Tibial nerve (tissue), 4 donors: Measurements from ENCODE around the gene PIGR. TPM values are rescaled to one million over a fixed set of nuclear protein-coding genes. Genes with fewer than 3 reads are reported as not detected.

ENCODE experiments used
- DNase-seq, 2 donors: peaks; one replicate each; pipeline ENCODE4 v3.0.0-alpha.2; 2019; ENCODE audit warnings: low spot score in 2 of 2
- H3K27ac ChIP-seq, 4 donors: fragments of 200-600 bp; sonication (generic) in 3 of 4; one replicate each; pipeline ENCODE4 v1.5.1; 2017 to 2019; ENCODE audit warnings: mild to moderate bottlenecking in 1 of 4
- H3K27me3 ChIP-seq, 2 donors: fragments of 200-600 bp; sonication (generic) in 1 of 2; one replicate each; pipeline versions ENCODE4 v1.5.1 to v1.6.0; 2017 to 2019
- H3K36me3 ChIP-seq, 3 donors: fragments of 200-600 bp; sonication (generic); one replicate each; pipeline ENCODE4 v1.5.1; 2018 to 2019
- H3K4me1 ChIP-seq, 4 donors: fragments of 200-600 bp; sonication (generic) in 3 of 4; one replicate each; pipeline ENCODE4 v1.5.1; 2017 to 2019
- H3K4me3 ChIP-seq, 4 donors: fragments of 200-600 bp; sonication (generic) in 3 of 4; one replicate each; pipeline ENCODE4 v1.5.1; 2017 to 2019; ENCODE audit warnings: mild to moderate bottlenecking in 1 of 4, moderate library complexity in 1 of 4
- H3K9me3 ChIP-seq, 4 donors: fragments of 200-600 bp; sonication (generic) in 3 of 4; one replicate each; pipeline ENCODE4 v1.5.1; 2017 to 2019
- CTCF ChIP-seq, 5 experiments: fragments of 200-600 bp in 3 of 5; fragments of 450-650 bp in 2 of 5; sonication (generic) in 3 of 5; IDR thresholded peaks; one replicate each; pipeline ENCODE4 v1.5.1; 2016 to 2019; ENCODE audit warnings: antibody characterized with exemption in 5 of 5, mild to moderate bottlenecking in 3 of 5, moderate library complexity in 2 of 5
- EP300 ChIP-seq, 2 donors: sonication (generic); formaldehyde crosslinking; IDR thresholded peaks; one replicate each; pipeline ENCODE4 v1.6.1; 2017; ENCODE audit warnings: antibody characterized with exemption in 2 of 2, mild to moderate bottlenecking in 1 of 2
- POLR2A ChIP-seq, 2 donors: fragments of 450-650 bp; IDR thresholded peaks; one replicate each; pipeline ENCODE4 v1.6.1; 2017; ENCODE audit warnings: antibody characterized with exemption in 2 of 2, mild to moderate bottlenecking in 2 of 2, moderate library complexity in 2 of 2
- WGBS, 2 donors: methylation state at CpG; one replicate each; pipeline ENCODE4 v1.1.5; 2018; 5-methylcytosine and 5-hydroxymethylcytosine counted together
- total RNA-seq, 4 donors: library from RNA; depleted of rRNA; stranded (reverse); fragments of >200 nt; gene quantifications; one replicate each; pipeline ENCODE4 v1.1.0, GENCODE V29; 2016

Gene PIGR, protein sequence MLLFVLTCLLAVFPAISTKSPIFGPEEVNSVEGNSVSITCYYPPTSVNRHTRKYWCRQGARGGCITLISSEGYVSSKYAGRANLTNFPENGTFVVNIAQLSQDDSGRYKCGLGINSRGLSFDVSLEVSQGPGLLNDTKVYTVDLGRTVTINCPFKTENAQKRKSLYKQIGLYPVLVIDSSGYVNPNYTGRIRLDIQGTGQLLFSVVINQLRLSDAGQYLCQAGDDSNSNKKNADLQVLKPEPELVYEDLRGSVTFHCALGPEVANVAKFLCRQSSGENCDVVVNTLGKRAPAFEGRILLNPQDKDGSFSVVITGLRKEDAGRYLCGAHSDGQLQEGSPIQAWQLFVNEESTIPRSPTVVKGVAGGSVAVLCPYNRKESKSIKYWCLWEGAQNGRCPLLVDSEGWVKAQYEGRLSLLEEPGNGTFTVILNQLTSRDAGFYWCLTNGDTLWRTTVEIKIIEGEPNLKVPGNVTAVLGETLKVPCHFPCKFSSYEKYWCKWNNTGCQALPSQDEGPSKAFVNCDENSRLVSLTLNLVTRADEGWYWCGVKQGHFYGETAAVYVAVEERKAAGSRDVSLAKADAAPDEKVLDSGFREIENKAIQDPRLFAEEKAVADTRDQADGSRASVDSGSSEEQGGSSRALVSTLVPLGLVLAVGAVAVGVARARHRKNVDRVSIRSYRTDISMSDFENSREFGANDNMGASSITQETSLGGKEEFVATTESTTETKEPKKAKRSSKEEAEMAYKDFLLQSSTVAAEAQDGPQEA
- total RNA-seq = under 1 TPM in 1 of 4 donors, not detected in 3; 0.22 TPM

DNA sequence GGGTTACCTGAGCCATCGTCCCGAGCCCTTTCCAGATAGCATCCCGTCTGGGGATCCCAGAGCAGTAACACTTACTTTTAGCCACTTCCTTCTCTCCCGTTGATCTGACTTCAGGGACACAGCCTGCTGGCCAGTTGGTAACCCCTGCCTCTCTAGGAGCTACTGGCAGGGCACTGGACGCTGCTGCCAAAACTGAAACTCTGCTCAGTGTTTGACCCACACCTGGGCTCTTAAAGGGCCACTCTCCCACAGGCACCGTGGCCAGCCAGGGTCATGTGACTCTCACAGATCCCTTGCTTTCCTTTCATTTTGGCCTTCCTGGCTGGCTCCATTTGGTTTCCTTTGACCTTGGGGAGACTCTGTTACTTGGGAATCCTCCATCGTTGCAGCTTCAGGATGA lies at the start of gene PIGR:
Gene PIGR (minus strand): TSS at position 206 of the 400 bp plus-strand sequence. CDS start 5,935 bp downstream, outside the sequence.
- no peak for DNase-seq
- no peaks in the 10 kb centered on the region for H3K27me3 ChIP-seq
- no peaks in the 10 kb centered on the region for H3K9me3 ChIP-seq
- peak within 1 kb of the TSS in 1 of 4 donors; percentile 7 for H3K27ac ChIP-seq
- no peaks in the 10 kb centered on the region for H3K36me3 ChIP-seq
- WGBS, 2 donors = 58 to 60% methylated on average over 7 of the region's 7 CpGs
- H3K4me3 ChIP-seq = peak within 1 kb of the TSS in 1 of 4 donors; percentile 1
- TF ChIP-seq CTCF (IDR thresholded peaks at IDR 0.05) (no peak), EP300 (IDR thresholded peaks at IDR 0.05) (no peak), POLR2A (IDR thresholded peaks at IDR 0.05) (no peak)
- peaks cover 0 to 3% (median 0%) of the 10 kb centered on the region in 4 donors for H3K4me1 ChIP-seq

DNA sequence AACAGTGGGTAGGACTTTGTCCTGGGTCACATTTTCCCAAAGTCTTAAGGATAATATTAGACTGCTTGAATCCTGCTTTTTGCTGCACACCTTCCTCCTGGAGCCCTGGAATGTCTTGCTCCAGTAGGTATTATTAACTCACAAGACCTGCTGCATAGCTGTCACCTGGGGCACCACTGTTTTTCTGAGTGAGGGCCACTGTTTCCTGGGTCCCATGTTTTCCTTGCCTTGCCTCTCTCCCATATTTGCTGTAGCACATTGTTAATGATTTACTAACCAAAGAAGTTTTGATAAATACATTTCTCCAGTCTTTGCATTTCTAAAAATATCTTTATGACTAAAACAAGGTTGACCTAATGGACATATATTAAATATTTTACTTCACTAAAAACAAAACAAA lies 46.5 kb upstream of the PIGR start:
- H3K9me3 ChIP-seq = no peaks in the 10 kb centered on the region
- no peaks in the 10 kb centered on the region for H3K4me1 ChIP-seq
- H3K27ac ChIP-seq = no peak overlapping the region
- no peaks in the 10 kb centered on the region for H3K27me3 ChIP-seq
- H3K36me3 ChIP-seq = no peaks in the 10 kb centered on the region
- TF ChIP-seq CTCF (IDR thresholded peaks at IDR 0.05) (no peak), EP300 (IDR thresholded peaks at IDR 0.05) (no peak), POLR2A (IDR thresholded peaks at IDR 0.05) (no peak)
- DNase-seq = no peak
- H3K4me3 ChIP-seq = no peak overlapping the region

- Histone ChIP-seq H3K27me3 (no peaks in the 10 kb centered on the region), H3K4me3 (no peak overlapping the region), H3K36me3 (no peaks in the 10 kb centered on the region), H3K27ac (no peak overlapping the region), H3K9me3 (no peaks in the 10 kb centered on the region), H3K4me1 (no peaks in the 10 kb centered on the region)
- TF ChIP-seq EP300 (IDR thresholded peaks at IDR 0.05) (no peak), CTCF (IDR thresholded peaks at IDR 0.05) (no peak), POLR2A (IDR thresholded peaks at IDR 0.05) (no peak)
- DNase-seq = no peak
- 77 to 100% methylated on average over 1 of the region's 1 CpG for WGBS, 2 donors
Observed at GRCh38 chr1:206987873-206988272, 41.6 kb upstream of the PIGR start.

DNA sequence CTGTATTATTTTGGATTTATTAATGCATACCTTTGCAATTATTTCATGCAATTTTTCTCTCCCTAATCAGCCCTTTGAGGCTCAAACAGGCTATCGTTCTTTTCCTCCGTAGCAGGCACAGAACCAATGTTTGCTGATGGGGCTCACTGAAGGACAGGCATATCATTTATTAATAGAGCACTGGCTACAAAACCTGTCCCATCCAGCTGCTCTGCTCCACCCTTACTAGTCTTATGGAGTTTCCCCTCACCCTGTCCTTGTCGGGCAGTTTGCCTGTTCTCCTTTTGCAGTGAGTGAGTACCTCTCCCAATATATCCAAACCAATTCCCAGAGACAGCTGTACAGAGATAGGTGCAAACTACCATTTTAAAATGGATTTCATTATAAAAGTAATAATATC lies 40.6 kb upstream of the PIGR start:
- H3K27me3 ChIP-seq = no peaks in the 10 kb centered on the region
- DNase-seq = no peak
- 60 to 62% methylated on average over 3 of the region's 3 CpGs for WGBS, 2 donors
- no peak overlapping the region for H3K4me3 ChIP-seq
- TF ChIP-seq POLR2A (IDR thresholded peaks at IDR 0.05) (no peak), CTCF (IDR thresholded peaks at IDR 0.05) (no peak), EP300 (IDR thresholded peaks at IDR 0.05) (no peak)
- H3K9me3 ChIP-seq = no peaks in the 10 kb centered on the region
- no peaks in the 10 kb centered on the region for H3K4me1 ChIP-seq
- H3K27ac ChIP-seq = no peak overlapping the region
- H3K36me3 ChIP-seq = no peaks in the 10 kb centered on the region

DNA sequence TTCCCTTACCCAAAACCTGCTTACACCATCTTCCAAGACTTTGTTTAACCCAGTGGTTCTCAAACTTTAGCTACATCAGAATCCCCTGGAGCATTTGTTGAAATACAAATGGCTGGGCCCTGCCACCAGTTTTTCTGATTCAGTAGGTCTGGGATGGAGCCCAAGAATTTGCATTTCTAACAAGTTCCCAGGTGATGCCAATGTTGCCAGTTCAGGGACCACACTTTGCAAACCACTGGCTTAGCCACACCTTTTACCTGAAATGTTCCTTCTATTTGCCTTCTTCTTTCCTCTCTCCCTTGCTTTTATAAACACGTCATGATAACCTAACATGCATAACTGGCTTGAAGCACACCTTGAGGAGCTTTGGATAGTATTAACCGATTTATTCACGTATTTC lies 40.1 kb upstream of the PIGR start:
- no peak for TF ChIP-seq POLR2A (IDR thresholded peaks at IDR 0.05)
- TF ChIP-seq CTCF (IDR thresholded peaks at IDR 0.05) = no peak
- TF ChIP-seq EP300 (IDR thresholded peaks at IDR 0.05) = no peak
- no peaks in the 10 kb centered on the region for H3K27me3 ChIP-seq
- no peak overlapping the region for H3K27ac ChIP-seq
- no peak overlapping the region for H3K4me3 ChIP-seq
- H3K9me3 ChIP-seq = no peaks in the 10 kb centered on the region
- WGBS, 2 donors = 82 to 87% methylated on average over 3 of the region's 3 CpGs
- DNase-seq = no peak
- no peaks in the 10 kb centered on the region for H3K36me3 ChIP-seq
- no peaks in the 10 kb centered on the region for H3K4me1 ChIP-seq
